Activated CD4-positive, alpha-beta T cell treated with anti-CD3 and anti-CD28 coated beads, Interleukin-10, Interleukin-2, amounts not matched to agents 100 ng/mL and 50 ng/mL, durations not matched to agents 16 hours and 8 hours (primary cell): Measurements from ENCODE around the gene COL5A1.
"Not testable (repeated sequence)": the region's sequence is repeated elsewhere in the genome, so short reads cannot be mapped to it uniquely, and the experiment has no call there.

ENCODE experiments used
- DNase-seq: peaks from one replicate; pipeline ENCODE4 v3.0.0-alpha.2; 2020

The COL5A1 gene

DNA sequence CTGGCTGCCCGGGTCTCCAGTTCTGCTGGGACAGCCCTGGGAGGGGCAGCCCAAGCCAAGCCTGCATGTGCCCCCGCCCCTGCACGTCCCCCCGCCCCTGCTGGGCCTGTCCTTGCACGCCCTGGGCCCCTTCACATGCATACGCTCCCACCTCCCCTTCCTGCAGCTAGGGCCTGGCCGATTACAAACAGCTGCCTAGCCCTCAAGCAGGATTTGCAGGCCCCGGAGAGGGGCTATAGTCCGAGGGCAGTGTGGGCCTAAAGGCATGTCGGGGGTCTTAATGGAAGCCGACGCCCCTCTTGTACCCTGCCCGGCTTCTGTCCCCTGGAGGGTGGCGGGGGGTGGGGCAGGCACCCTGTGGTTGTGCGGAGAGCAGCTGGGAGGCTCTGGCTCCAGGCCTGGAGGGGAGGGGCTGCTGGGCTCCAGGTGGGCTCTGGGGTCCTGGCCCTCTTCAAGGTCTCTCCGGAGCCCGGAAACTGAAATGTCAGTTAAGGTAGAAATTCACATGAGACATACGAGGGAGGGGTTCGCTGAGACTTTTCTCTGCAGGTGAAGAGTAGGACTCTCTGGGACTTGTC lies 16.9 kb downstream of the COL5A1 start:
- DNase-seq, result no peak

DNA sequence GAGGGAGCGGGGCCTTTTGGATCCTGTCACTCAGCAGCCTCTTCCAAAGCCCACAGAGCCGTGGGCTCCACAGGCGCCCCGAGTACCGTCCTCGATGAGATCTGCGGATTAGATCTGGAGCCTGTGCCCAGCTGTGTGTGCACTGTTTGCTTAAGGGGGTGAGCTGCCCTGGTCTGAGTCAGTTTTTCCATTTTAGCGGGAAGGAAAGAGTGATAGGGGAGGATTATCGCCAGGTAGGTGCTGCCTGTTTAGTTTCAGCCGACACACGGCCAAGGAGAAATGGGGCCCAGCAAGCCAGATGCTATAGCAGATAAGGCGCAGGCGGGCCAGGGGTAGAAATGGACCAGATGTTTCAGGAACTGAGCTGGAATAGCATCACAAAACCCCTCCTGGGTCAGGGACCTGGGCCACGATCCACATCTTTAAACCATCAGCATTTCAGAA lies 18.1 kb downstream of the COL5A1 start:
- no peak for DNase-seq

DNA sequence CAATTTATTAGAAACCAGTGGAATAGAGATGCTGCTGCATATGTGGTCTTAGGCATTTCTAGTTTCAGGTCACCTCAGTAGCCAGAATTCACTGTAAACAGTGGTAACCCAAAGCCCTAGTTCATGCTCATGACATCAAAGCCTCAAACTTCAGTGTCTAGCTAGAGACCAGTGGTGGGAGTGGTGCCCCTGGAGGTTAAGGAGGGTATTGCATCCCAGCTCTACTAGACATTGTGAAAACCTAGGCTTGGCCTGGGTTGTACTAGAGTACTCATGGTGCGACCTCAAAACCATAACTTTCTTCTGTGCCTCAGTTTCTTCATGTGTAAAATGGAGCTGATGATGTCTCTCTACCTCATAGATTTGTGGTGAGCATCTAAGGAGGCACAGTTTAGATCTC lies 18.8 kb downstream of the COL5A1 start:
- DNase-seq, result no peak

DNA sequence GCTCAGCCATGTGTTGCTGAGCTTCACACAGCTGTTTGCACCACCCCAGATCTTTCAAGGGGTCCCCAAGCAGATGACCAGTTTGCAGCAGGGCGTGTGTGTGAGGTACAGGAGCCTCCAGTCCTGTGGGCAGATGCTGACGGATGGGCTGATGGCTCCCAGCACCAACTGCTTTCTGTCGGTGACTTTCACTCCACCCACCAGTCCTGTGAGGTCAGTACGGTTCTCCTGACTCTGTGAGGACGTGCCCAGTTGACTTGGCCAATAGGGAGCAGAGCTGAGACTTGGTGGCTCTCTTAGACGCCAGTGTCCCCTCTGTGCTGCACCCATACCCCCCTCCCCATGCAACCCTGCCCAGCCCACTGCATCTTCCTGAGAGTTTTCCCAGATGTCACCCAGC lies 19.7 kb downstream of the COL5A1 start:
- DNase-seq, result no peak

DNA sequence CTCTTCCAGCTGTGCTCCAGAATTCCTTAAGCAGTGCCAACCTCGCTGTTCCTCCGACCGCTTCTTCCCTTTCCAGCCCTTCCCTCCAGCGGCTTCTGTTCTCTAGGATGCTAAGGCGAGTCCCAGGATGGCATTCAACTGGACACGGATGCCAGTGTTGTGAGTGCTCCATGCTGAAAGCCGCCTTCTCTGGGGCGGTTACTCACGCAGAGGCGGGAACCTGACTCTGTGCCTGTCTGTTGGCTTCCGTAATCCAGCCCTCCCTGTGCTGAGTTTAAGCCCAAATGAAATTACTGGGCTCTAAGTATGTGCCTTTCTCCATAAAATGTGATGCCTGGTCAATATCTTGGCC lies 20.2 kb downstream of the COL5A1 start:
- no peak for DNase-seq

DNA sequence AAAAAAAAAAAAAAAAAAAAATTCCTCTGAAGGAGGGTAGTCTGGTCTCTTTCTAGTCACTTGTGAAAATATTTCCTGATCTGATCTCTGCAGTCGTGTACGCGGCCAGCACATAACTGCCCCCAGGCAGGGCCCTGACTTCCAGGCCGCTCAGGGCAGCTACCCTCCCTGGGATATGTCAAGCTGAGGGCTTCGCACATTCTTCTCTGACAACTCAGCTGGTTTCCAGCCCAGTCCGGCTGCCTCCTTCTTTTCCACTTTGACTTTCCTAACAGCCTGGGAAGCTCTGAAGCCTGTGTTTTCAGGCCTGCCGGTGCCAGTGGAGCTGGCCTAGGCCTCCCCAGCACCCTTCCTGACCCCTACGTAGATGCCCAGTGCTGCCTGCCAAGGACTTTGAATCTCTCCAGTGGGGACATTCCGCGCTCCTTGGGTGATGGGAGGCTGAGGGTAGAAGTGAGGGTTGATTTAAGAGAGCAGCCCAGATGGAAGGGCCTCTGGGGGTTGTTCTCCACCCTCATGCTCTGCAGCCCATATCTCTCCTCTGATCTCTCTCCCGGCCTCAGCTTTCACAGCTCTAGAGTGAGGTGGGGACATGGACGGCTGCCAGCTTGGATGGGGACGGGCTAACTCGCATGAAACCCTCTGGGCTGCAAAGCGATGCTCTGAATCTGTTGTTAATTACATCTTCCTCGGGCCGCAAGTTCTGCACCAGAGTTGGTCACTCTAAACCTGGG lies 20.7 kb downstream of the COL5A1 start:
- DNase-seq, result no peak

DNA sequence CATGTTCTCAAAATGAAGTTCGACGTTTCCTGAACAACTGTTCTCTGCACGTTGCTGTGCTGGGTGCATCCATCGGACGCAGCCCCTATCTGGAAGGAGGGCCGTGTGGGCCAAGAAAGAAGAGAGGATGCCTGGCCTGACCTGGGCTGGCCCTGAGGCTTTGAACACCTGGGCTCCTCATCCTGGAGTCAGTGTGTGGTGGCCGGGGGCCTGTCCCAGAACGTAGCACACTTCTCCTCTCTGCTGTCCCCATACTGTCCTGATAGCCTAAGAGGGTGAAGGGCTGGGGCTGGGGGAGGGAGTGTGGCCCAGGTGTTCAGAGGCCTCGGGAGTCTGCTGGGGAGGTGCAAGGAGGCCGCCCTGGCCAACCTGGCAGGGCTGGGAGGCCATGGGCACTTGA lies 21.5 kb downstream of the COL5A1 start:
- no peak for DNase-seq

DNA sequence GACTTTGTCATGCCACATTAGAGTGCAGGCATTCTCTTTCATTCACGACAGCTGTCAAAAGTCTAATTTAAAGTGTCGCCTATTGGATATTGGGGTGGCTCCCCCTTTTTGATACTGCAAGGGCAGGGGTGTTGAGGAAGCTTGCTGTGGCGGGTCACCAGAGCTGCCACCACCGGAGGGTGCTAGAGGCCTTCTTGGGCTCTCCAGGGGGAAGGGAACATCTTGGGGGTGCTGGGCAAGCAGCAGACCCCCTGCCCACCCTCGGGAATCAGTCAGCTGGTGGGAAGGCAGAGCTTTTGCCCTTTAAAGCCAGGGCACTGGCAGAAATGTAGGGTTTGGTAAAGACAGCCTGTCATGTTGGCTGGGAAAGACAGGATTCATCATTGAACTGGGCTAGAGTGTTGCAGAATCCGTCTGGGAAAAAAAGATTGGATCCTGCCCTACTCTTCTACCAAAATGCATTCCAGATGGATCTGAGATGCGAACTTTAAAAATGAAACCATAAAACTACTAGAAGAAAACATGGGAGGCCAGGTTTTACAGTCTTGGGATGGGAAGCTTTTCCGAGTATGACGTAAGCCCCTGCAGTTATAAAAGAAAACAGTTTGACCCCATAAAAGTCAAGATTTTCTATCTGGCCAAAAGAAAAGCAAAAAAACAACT lies 22.3 kb downstream of the COL5A1 start:
- DNase-seq, result no peak

DNA sequence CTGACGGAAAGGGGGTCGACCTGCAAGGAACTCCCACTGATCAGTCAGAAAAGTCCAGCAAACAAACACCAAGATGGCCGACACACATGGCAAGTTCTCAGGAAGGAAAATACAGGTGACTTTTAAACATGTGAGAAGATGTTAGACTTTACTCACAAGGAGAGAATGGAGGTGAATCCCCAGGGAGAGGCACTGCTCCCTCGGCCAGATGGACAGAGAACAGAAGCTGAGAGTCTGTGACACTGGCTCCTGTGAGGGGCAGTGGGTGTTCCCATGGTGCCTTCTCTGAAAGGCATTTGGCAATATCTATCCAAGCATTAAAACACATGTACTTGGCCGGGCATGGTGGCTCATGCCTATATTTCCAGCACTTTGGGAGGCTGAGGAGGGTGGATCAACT lies 22.8 kb downstream of the COL5A1 start:
- no peak for DNase-seq

DNA sequence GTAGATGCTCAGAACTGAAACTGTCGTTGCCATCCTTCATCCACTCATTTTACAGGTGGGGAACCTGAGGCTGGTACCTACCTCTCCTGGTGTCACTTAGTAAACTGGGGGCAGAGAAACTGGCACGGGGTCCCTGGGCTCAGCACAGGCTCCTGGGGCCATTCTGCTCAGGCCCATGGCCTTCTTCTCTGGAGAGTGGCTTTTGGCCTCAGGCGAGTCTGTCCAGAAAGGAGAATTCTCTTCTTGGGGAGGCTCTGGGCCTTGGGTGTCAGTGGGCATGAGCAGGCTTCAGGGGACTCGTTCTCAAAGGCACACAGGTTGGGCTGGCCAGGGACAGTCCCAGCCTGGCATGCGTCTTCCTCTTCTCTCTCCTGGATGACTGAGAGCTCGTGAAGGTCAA lies 24.6 kb downstream of the COL5A1 start:
- DNase-seq, result no peak

DNA sequence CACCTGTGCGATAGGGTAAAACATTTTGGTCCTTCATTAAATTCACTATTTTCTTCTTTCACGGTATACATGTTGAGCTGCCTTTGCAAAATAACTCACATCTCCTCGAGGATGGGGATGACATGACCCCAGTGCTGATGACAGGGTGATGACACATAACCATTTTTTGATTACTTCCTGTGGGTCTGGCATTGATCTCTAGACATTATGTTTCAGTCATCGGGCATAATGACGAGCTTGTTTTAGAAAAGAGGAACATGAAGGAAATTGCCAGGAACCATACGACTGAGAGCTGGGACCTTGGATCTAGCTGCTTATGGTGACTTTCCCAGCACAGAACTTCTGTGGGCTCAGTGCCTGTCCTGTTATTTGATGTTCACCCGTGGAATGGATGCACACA lies 25.2 kb downstream of the COL5A1 start:
- no peak for DNase-seq

DNA sequence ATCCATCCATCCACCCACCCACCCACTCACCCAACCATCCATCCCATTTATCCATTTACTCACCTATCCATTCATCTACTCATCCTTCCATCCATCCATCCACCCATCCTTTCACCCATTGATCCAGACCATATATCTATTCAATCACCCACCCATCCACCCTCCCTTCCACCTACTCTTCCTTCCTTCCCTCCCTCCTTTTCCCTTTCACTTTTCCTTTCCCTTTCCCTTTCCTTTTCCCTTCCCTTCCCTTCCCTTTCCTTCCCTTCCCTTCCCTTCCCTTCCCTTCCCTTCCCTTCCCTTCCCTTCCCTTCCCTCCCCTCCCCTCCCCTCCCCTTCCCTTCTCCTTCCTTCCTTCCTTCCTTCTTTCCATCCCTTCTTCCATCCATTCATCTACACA lies 27.4 kb downstream of the COL5A1 start:
- not testable (repeated sequence) for DNase-seq

DNA sequence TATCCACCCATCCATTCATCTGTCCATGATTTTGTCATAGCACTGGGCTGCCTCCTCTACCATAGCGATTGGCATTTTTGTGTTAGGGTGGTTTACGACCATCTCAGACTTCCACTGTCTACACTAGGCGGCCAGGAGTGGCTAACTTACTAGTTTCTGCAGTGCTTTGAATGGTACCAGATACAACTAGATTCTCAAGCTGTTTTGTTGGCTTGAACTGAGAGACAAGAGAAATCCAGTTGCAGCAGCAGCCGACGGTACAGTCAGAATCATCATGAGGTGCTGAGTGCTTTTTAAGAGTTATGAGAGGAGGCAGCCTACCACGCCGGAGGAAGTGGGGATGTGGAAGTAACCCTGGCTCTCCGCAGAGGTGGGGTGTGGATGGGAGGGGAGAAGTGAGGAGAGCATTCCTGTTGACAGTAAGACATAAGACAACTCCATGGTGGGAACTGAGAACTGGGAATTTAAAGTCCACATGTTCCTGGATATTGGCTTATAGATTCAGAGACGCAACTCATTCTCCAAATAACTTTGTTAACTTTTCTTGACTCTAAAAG lies 27.9 kb downstream of the COL5A1 start:
- no peak for DNase-seq

DNA sequence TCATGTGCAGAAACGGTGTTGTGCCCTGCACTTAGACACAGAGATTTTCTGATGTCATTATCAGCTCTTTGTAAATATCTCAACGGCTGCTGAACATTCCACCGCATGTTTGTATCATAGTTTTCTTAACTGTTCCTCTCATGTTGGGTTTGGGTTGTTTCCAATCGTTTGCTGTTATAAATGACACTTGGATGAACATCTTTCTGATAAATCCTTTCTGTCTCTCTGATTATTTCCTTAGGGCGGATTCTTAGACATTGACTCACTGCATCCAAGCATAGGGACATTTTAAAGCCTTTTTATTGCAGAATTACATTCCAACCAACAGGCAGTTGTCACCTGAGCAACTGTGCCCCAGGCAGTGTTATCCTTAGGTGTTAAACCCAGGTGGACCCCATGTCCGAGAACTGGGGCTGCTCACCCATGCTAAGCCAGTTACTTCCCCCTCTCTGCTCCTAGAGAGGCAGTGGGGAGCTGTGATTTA lies 28.5 kb downstream of the COL5A1 start:
- no peak for DNase-seq

DNA sequence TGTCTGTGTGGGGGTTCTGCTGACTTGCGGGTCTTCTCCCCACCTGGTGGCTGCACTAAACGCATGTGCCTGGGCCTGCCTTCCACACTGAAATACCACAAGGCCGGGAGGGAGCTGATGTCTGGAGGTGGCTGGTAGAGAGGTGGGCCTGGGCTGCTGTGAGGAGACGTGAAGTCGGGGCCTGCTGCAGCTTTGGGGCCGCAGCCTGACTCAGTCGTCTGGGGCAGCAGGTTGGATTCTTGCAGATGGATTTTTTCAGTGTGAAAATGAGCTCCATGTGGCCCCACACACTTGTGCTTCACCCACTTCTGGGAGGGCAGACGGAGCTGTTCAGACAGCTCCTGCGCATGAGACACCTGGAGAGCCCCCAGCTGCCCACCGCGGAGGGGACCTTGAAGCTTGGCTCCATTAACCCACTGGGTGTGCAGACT lies 29.3 kb downstream of the COL5A1 start:
- DNase-seq, result no peak

DNA sequence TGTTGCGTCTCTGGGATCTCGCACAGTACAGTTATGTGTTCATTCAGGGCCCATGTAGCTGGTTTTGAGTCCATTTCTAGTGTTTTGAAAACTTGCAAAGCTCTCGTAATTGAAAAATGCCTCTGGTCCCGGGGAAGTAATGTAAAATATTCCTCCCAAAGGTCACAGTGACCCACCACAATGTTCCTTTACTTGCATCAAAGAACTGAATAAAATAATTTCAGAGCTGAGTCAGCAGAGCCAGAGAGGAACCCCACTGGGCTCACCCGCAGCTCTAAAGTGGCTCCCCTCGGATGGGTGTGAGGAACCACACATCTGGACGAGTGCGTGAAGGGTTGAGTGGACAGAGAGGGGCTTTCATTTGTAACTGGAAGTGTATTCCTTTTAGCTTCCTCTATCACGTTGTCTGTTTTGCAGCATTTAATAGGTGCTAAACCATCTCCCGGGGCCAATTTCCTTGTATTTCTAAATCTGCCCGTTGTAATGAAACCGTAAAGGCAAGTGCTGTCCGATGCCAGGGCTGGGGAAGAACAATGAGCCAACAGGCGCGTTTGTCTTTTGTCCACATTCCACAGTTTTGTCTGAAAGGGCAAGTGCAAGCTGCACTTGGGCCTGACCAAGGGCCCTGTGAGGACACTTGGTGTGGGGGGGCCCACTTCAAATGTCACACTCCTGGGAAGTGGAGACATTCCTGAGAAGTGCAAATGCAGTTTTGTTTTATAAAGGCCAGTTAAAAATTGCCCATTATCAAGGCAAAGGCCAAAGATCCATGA lies 29.9 kb downstream of the COL5A1 start:
- no peak for DNase-seq

DNA sequence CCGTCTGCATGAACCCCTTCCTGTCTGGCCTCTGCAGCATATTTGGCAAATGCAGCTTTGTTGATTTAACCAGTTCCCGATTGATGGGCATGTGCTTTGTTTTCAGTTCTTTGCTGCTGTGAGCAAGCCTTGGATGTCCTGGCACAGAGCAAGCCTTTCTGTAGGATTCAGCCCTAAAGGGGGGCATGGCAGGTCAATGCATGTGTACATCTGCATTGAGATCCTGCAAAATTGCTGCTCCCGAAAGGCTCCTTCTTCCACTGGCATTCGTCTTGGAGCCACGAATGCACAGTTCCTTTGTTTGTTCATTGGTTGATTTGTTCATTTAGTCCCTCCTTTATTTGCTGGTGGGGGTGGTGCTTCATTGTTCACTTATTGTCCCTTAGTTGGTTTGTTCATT lies 34.8 kb downstream of the COL5A1 start:
- no peak for DNase-seq

DNA sequence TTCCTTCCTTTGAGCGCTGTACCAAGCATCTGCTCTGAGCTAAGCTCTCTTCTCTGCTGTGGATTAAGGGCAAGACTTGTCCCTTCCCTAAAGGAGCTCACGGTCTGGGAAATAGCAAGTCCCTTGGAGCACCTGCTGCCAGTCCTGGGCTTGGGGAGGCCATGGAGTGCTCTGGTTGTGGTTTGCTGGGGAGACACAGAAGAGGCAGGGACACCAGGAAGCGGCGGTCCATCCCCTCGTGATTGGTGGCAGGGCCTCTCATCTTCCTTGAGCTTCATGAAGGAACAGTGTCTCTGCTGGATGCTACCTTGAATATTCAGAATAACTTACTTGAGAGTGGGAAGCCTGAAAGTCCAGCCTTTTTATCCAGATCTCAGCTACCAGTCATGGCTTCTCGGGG lies 35.3 kb downstream of the COL5A1 start:
- no peak for DNase-seq

DNA sequence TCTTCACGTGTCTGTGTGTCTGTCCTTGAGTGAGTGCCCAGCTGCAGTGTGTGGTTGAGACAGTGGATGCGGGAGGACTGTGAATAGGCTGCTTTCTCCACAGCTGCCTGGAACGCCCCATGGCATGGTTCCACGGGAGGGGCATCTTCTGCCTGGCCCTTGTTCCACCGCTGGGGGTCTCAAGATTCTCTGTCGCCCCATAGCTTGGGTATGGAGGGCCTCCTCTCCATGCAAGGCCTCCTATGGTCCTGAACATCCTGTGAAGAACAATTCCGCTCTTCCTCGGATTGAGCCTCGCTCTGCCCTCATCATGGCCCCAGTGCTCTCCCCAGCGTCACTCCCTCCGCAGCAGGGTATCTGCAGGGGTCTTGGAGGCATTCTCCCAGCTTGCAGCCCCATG lies 36.1 kb downstream of the COL5A1 start:
- DNase-seq, result no peak

DNA sequence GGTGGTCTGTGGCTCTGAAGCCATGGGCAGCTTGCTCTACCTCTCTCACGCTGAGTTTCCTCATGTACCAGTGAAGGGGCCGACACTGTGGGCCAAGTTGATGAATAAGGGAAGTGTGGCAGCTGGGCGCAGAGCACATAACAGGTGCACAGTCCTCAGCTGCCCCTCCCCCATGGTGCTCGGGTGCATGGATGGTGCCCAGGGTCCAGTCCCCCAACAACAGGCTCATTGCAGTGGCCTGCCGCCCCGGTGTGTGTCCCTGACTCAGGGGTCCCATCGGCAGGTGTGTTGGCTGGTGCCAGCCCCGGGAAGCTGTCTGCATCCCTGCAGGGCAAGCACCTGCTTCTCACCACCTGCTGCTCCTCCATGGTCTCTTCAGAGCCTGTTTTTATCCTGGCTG lies 36.6 kb downstream of the COL5A1 start:
- DNase-seq, result no peak

DNA sequence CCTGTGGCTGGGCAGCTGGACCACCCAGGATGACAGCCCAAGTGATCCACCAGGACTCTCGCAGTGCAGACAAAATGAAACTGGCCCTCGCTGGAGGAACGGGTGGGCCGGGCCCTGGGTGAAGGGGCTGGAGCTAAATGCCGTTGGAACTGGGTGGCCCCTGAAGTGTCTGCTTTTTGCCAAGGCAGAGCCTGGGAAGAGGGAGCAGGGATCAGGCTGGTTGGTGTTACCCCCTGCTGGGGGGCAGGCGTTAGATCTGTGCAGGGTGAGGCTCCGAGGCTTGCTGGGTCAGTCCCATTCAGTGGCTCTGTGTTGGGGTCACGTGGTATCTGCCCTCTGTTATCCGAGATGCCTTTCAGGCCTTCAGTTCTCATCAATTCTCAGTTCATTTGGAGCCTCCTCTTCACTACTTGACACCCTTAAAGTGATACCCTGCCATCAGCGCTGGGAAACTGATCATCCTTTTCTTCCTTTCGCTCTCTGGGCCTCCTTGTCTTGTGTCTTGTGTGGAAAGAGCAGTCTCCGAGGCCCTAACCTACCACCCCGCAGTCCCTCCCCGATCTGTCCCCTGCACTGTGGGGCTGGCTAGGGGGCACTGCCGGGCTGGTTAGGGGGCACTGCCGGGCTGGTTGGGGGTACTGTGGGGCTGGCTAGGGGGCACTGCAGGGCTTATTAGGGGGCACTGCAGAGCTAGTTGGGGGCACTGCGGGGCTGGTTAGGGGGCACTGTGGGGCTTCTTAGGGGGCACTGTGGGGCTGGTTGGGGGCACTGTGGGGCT lies 37.3 kb downstream of the COL5A1 start:
- no peak for DNase-seq

DNA sequence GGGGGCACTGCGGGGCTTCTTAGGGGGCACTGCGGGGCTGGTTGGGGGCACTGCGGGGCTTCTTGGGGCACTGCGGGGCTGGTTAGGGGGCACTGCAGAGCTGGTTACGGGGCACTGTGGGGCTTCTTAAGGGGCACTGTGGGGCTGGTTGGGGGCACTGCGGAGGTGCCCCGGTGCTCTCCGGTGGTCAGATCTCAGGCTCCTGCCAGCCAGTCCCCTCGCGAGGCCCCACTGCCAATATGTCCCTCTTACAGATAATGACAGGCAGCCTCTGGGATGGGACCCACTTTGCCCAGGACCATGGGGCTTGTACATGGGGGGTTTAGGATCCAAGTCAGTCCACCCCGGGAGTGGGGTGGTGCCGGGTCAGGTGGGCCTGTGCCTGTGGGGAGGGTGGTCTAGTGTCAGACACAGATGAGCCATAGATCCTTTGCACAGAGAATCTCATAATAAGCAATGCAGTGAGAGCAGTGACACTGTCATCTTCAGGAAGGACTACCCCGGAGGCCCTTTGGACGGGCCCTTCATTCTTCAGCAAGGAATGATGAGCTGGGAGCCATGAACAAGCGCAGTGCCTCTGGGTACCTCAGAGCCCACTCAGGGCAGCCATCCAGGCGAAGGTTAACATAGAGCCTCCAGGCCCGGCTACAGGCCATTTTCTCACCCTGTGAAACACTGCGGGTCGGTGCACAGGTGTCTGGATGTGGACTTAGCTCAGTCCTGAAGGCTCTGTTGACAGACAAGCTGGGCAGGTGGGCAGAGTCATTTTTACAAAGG lies 38.2 kb downstream of the COL5A1 start:
- no peak for DNase-seq
